Astrocyte (in vitro differentiated cells and primary cell): ENCODE data around the gene BPIFB6. TPM values are rescaled to one million over a fixed set of nuclear protein-coding genes. Genes with fewer than 3 reads are reported as not detected.

ENCODE experiments used
- DNase-seq: peaks from one replicate; pipeline ENCODE4 v3.0.0-alpha.2; 2010; ENCODE audit warnings: low read depth
- FAIRE-seq: peaks from 2 replicates; lab custom pipeline; 2011; peaks lifted over from hg19 to GRCh38; lab: Jason Lieb, UNC
- H2AFZ ChIP-seq: 2 replicates; pipeline ENCODE4 v1.6.0; 2012; ENCODE audit warnings: low read depth, low read length, inconsistent platforms
- H3K27ac ChIP-seq: 2 replicates; pipeline ENCODE4 v1.5.1; 2011; ENCODE audit warnings: low read depth, low read length, inconsistent platforms
- H3K27me3 ChIP-seq: 2 replicates; pipeline ENCODE4 v1.6.0; 2011; ENCODE audit warnings: low read length, inconsistent platforms; ENCODE audit not compliant: insufficient read depth
- H3K36me3 ChIP-seq: 2 replicates; pipeline ENCODE4 v1.5.1; 2011; ENCODE audit warnings: low read length, inconsistent platforms; ENCODE audit not compliant: insufficient read depth
- H3K4me1 ChIP-seq: 2 replicates; pipeline ENCODE4 v1.5.1; 2011; ENCODE audit warnings: low read length, inconsistent platforms; ENCODE audit not compliant: insufficient read depth
- H3K4me2 ChIP-seq: 2 replicates; pipeline ENCODE4 v1.6.0; 2012; ENCODE audit warnings: low read length, inconsistent platforms
- H3K4me3 ChIP-seq: 2 replicates; pipeline ENCODE4 v1.5.1; 2011; ENCODE audit warnings: low read depth, mild to moderate bottlenecking, low read length, inconsistent platforms; ENCODE audit not compliant: insufficient read depth
- H3K79me2 ChIP-seq: 2 replicates; pipeline ENCODE4 v1.6.0; 2012; ENCODE audit warnings: mild to moderate bottlenecking, low read length, inconsistent platforms; ENCODE audit not compliant: insufficient read depth
- H3K9ac ChIP-seq: 2 replicates; pipeline ENCODE4 v1.6.0; 2012; ENCODE audit warnings: mild to moderate bottlenecking, low read length, inconsistent platforms
- H3K9me3 ChIP-seq: 2 replicates; pipeline ENCODE4 v1.5.1; 2012; ENCODE audit warnings: low read depth, mild to moderate bottlenecking, low read length, inconsistent platforms; ENCODE audit not compliant: insufficient read depth
- H4K20me1 ChIP-seq: 2 replicates; pipeline ENCODE4 v1.6.0; 2012; ENCODE audit warnings: low read length, inconsistent platforms; ENCODE audit not compliant: insufficient read depth
- H3K27ac Mint-ChIP-seq: one replicate; pipeline ENCODE4 v1.8.0; 2021; ENCODE audit warnings: mild to moderate bottlenecking, mixed read lengths; ENCODE audit not compliant: unreplicated experiment
- H3K27me3 Mint-ChIP-seq: one replicate; pipeline ENCODE4 v1.8.0; 2021; ENCODE audit warnings: low read depth, mixed read lengths; ENCODE audit not compliant: unreplicated experiment
- H3K36me3 Mint-ChIP-seq: one replicate; pipeline ENCODE4 v1.8.0; 2021; ENCODE audit warnings: low read depth, mixed read lengths; ENCODE audit not compliant: unreplicated experiment
- H3K4me1 Mint-ChIP-seq: one replicate; pipeline ENCODE4 v1.8.0; 2021; ENCODE audit warnings: low read depth, mixed read lengths; ENCODE audit not compliant: unreplicated experiment
- H3K4me3 Mint-ChIP-seq: one replicate; pipeline ENCODE4 v1.8.0; 2021; ENCODE audit warnings: mild to moderate bottlenecking, moderate library complexity, mixed read lengths; ENCODE audit not compliant: unreplicated experiment
- H3K9me3 Mint-ChIP-seq: one replicate; pipeline ENCODE4 v1.8.0; 2021; ENCODE audit warnings: mild to moderate bottlenecking, mixed read lengths; ENCODE audit not compliant: unreplicated experiment
- CTCF ChIP-seq: IDR thresholded peaks from 2 replicates; pipeline ENCODE4 v1.5.1; 2011; ENCODE audit warnings: low read depth, mild to moderate bottlenecking, inconsistent platforms, low read length, moderate library complexity; ENCODE audit not compliant: insufficient read depth
- EZH2 ChIP-seq: IDR thresholded peaks from 2 replicates; pipeline ENCODE4 v1.6.1; 2012; ENCODE audit warnings: mild to moderate bottlenecking, low read length, inconsistent platforms; ENCODE audit not compliant: insufficient read depth
- total RNA-seq: library from RNA; stranded (reverse); gene quantifications from 2 replicates; pipeline ENCODE4 v1.2.1, GENCODE V29; 2021

BPIFB6 gene
- total RNA-seq, 1 donor from 2014 or later: not detected

- peaks cover 68% of the 10 kb centered on the region for H3K27me3 Mint-ChIP-seq
- no peak for FAIRE-seq
Observed at GRCh38 chr20:33015700-33016580, 15.5 kb upstream of the BPIFB6 start.

GRCh38 chr20:33016581-33017109 lies 14.8 kb upstream of the BPIFB6 start:
- Histone ChIP-seq H3K4me3 (no peak overlapping the region), H3K27me3 (no peaks in the 10 kb centered on the region)

More at GRCh38 chr20:33015700-33016580, 15.5 kb upstream of the BPIFB6 start:
- Histone ChIP-seq H2AFZ (no peak overlapping the region), H3K9ac (no peak overlapping the region), H3K9me3 (no peaks in the 10 kb centered on the region), H3K27me3 (no peaks in the 10 kb centered on the region), H3K36me3 (no peaks in the 10 kb centered on the region), H3K4me2 (no peak overlapping the region), H3K4me1 (no peaks in the 10 kb centered on the region), H3K4me3 (no peak overlapping the region), H4K20me1 (no peaks in the 10 kb centered on the region), H3K27ac (no peak overlapping the region), H3K79me2 (no peaks in the 10 kb centered on the region)
- no peaks in the 10 kb centered on the region for H3K4me1 Mint-ChIP-seq
- TF ChIP-seq CTCF: no peak
- TF ChIP-seq EZH2: no peak
- H3K4me3 Mint-ChIP-seq: no peak overlapping the region
- no peaks in the 10 kb centered on the region for H3K36me3 Mint-ChIP-seq
- H3K9me3 Mint-ChIP-seq: no peaks in the 10 kb centered on the region
- no peak for DNase-seq
- no peak overlapping the region for H3K27ac Mint-ChIP-seq

More at GRCh38 chr20:33016581-33017109, 14.8 kb upstream of the BPIFB6 start:
- TF ChIP-seq EZH2 (no peak), CTCF (no peak)
- Mint-ChIP-seq H3K27me3 (peaks cover 66% of the 10 kb centered on the region), H3K9me3 (no peaks in the 10 kb centered on the region), H3K4me1 (no peaks in the 10 kb centered on the region), H3K4me3 (no peak overlapping the region), H3K27ac (no peak overlapping the region), H3K36me3 (no peaks in the 10 kb centered on the region)
- FAIRE-seq (no peak), DNase-seq (no peak)
- Histone ChIP-seq H3K9ac (no peak overlapping the region), H2AFZ (no peak overlapping the region), H3K4me1 (no peaks in the 10 kb centered on the region), H3K9me3 (no peaks in the 10 kb centered on the region), H3K36me3 (no peaks in the 10 kb centered on the region), H4K20me1 (no peaks in the 10 kb centered on the region), H3K79me2 (no peaks in the 10 kb centered on the region), H3K27ac (no peak overlapping the region), H3K4me2 (no peak overlapping the region)
